Measurements from ENCODE around the gene PSMB11.
"Not testable (repeated sequence)": the region's sequence is repeated elsewhere in the genome, so short reads cannot be mapped to it uniquely, and the experiment has no call there.

PSMB11 gene

GRCh38 chr14:22997676-22998323, 44.2 kb upstream of the PSMB11 start:
- no peak overlapping the region for H3K4me3 ChIP-seq (ENCODE audit: low read depth, low read length)
- POLR2A ChIA-PET, result no interaction called here
- no peak for DNase-seq (ENCODE audit: low read depth, low spot score)
- CTCF ChIA-PET, result interaction anchor here (0.7 to 32.7 kb wide), 6 partner anchors 9 to 115 kb away, joined by 3 to 1423 read pairs (median 38); partner anchors contain the start of genes AJUBA, CDH24 and PSMB11
- no peak for TF ChIP-seq CTCF (IDR thresholded peaks at IDR 0.05; ENCODE audit: insufficient read depth, low read length, missing control alignments)

- ChIA-PET POLR2A (no interaction called here), CTCF (interaction anchor here (0.7 to 32.7 kb wide), 4 partner anchors 9 to 55 kb away, joined by 3 to 1423 read pairs (median 143); partner anchors contain the start of genes AJUBA, CDH24 and PSMB11)
- no peak for DNase-seq (ENCODE audit: low read depth, low spot score)
- TF ChIP-seq CTCF (IDR thresholded peaks at IDR 0.05; ENCODE audit: insufficient read depth, low read length, missing control alignments), result no peak
- H3K4me3 ChIP-seq (ENCODE audit: low read depth, low read length), result no peak overlapping the region
Measured at GRCh38 chr14:22998329-22999012, 43.5 kb upstream of the PSMB11 start.

GRCh38 chr14:23000860-23001259, 41.2 kb upstream of the PSMB11 start:
- no peak overlapping the region for H3K4me3 ChIP-seq (ENCODE audit: low read depth, low read length)
- ChIA-PET CTCF (interaction anchor here (0.8 to 32.7 kb wide), 4 partner anchors 8 to 53 kb away, joined by 4 to 1423 read pairs (median 23); partner anchors contain the start of genes AJUBA, CDH24 and PSMB11), POLR2A (no interaction called here)
- no peak for TF ChIP-seq CTCF (IDR thresholded peaks at IDR 0.05; ENCODE audit: insufficient read depth, low read length, missing control alignments)
- no peak for DNase-seq (ENCODE audit: low read depth, low spot score)

GRCh38 chr14:23002592-23002991, 39.4 kb upstream of the PSMB11 start:
- POLR2A ChIA-PET, result no interaction called here
- CTCF ChIA-PET, result interaction anchor here (1.2 to 32.7 kb wide), 4 partner anchors 16 to 51 kb away, joined by 4 to 1423 read pairs (median 24); partner anchors contain the start of genes CDH24 and PSMB11
- no peak for DNase-seq (ENCODE audit: low read depth, low spot score)
- no peak overlapping the region for H3K4me3 ChIP-seq (ENCODE audit: low read depth, low read length)
- TF ChIP-seq CTCF (IDR thresholded peaks at IDR 0.05; ENCODE audit: insufficient read depth, low read length, missing control alignments), result no peak

GRCh38 chr14:23004274-23004673, 37.7 kb upstream of the PSMB11 start:
- H3K4me3 ChIP-seq (ENCODE audit: low read depth, low read length); POLR2A ChIA-PET; DNase-seq (ENCODE audit: low read depth, low spot score): not testable (repeated sequence)
- CTCF ChIA-PET, result interaction anchor here (1.1 to 2.8 kb wide), 7 partner anchors 9 to 105 kb away, joined by 3 to 19 read pairs (median 4); no protein-coding TSS in a partner anchor

GRCh38 chr14:23005451-23006187, 36.4 kb upstream of the PSMB11 start:
- CTCF ChIA-PET, result interaction anchor here (0.6 to 3.9 kb wide), 27 partner anchors 9 to 176 kb away, joined by 3 to 70 read pairs (median 6); partner anchors contain the start of genes AJUBA and CDH24
- DNase-seq (ENCODE audit: low read depth, low spot score), result no peak
- POLR2A ChIA-PET, result interaction anchor here (2.2 kb wide), 1 partner anchor 11 kb away, joined by 14 read pairs; no protein-coding TSS in a partner anchor
- no peak for TF ChIP-seq CTCF (IDR thresholded peaks at IDR 0.05; ENCODE audit: insufficient read depth, low read length, missing control alignments)
- H3K4me3 ChIP-seq (ENCODE audit: low read depth, low read length), result no peak overlapping the region; the same call in 1 of the 2 replicates

Data from AG04449 (cell line).